GM12891 (cell line): Measurements from ENCODE around the gene MED12L.

Source experiments
- PAX5 ChIP-seq: IDR thresholded peaks from 2 replicates; pipeline ENCODE4 v1.6.1; 2011; ENCODE audit warnings: low read length, moderate library complexity, mild to moderate bottlenecking; ENCODE audit not compliant: insufficient read depth, severe bottlenecking
- POLR2A ChIP-seq: IDR thresholded peaks from 2 replicates; pipeline ENCODE4 v1.6.1; 2011; ENCODE audit warnings: low read depth, low read length, control low read depth
- POLR2AphosphoS5 ChIP-seq: IDR thresholded peaks from 2 replicates; pipeline ENCODE4 v1.6.1; 2011; ENCODE audit warnings: low read depth, low read length, control low read depth
- POU2F2 ChIP-seq: IDR thresholded peaks from 2 replicates; pipeline ENCODE4 v1.6.1; 2011; ENCODE audit warnings: low read depth, mild to moderate bottlenecking, control low read depth, low read length, moderate library complexity
- SPI1 ChIP-seq: IDR thresholded peaks from 2 replicates; pipeline ENCODE4 v1.6.1; 2011; ENCODE audit warnings: low read depth, low read length, control low read depth
- TAF1 ChIP-seq: IDR thresholded peaks from 2 replicates; pipeline ENCODE4 v1.6.1; 2011; ENCODE audit warnings: low read depth, low read length, control low read depth

- TF ChIP-seq POLR2A (no peak), POU2F2 (no peak), SPI1 (0 out of 2 replicates have a peak, but pooled peaks have one; percentile 16), TAF1 (no peak), POLR2AphosphoS5 (no peak), PAX5 (no peak)
These were observed 282.0 kb downstream of the MED12L start for GRCh38 chr3:151367448-151367847.
